Cardiac muscle cell (in vitro differentiated cells and primary cell): ENCODE results near the gene SKOR1. TPM values are rescaled to one million over a fixed set of nuclear protein-coding genes. Genes with fewer than 3 reads are reported as not detected.

Experiments
- DNase-seq, 2 donors: peaks; one replicate each; pipeline versions ENCODE4 v3.0.0 to v3.0.0-alpha.2; 2010 to 2017; ENCODE audit warnings: low read depth in 1 of 2, low spot score in 1 of 2
- H3K27ac ChIP-seq: fragments of 200-600 bp; sonication (generic); 2 replicates; pipeline ENCODE4 v1.5.1; 2016
- H3K27me3 ChIP-seq: fragments of 200-600 bp; sonication (generic); 2 replicates; pipeline ENCODE4 v1.6.0; 2016; ENCODE audit warnings: control low read depth
- H3K36me3 ChIP-seq: fragments of 200-600 bp; sonication (generic); 2 replicates; pipeline ENCODE4 v1.5.1; 2016; ENCODE audit warnings: control low read depth
- H3K4me1 ChIP-seq: fragments of 200-600 bp; sonication (generic); 2 replicates; pipeline ENCODE4 v1.8.1; 2017; ENCODE audit warnings: low read depth, mild to moderate bottlenecking, mixed run types
- H3K4me3 ChIP-seq: fragments of 200-600 bp; sonication (generic); 2 replicates; pipeline ENCODE4 v1.5.1; 2016; ENCODE audit warnings: mild to moderate bottlenecking
- H3K9me3 ChIP-seq: fragments of 200-600 bp; sonication (generic); 2 replicates; pipeline ENCODE4 v1.5.1; 2017; ENCODE audit warnings: low read depth, mild to moderate bottlenecking, control low read depth
- polyA plus RNA-seq: library from polyadenylated mRNA; unstranded; fragments of >200 nt; fragmentation: Nextera tagmentation; extraction: Ambion mirVana; gene quantifications from 2 replicates; pipeline ENCODE4 v1.2.1, GENCODE V29; 2016
- total RNA-seq: library from RNA; depleted of rRNA; stranded (reverse); fragments of >200 nt; gene quantifications from 2 replicates; pipeline ENCODE4 v1.2.3, GENCODE V29; 2016
- TF ChIP-seq, protein P1 (sequence below): IDR thresholded peaks from 2 replicates; pipeline ENCODE4 v1.5.1; 2012; ENCODE audit warnings: low read depth, mild to moderate bottlenecking, low read length

Gene SKOR1
- total and polyA plus RNA-seq, 2 experiments from 2014 or later: 1.1 TPM; not detected in 1

DNA sequence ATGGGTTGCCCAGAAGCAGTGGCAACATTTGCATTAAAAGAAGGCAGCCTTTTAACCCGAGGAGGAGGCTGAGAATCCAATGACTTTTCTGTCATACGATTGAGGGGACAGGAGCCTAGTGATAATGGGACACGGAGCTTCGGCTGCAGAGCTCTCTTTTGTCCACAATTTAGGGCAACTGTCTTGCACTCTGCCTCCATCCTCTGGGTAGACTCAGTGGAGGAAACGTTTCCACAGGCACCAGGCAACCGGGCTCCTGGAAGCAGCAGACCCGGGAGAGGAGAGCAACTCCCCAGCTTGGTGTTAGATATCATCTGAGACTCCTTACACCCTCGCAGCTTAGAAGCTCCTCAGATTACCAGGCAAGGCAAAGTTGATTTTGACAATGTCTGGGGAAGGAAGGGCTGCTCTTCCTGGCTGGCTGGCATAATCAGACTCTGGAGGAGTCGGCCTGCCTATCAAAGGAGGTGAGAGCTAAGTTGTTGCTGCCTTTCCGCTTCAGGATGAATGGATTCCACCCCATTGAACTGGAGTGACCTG, 58.0 kb downstream of the SKOR1 start:
- Histone ChIP-seq H3K9me3 (no peaks in the 10 kb centered on the region), H3K27ac (peak overlapping the region; percentile 15), H3K36me3 (no peaks in the 10 kb centered on the region), H3K4me3 (no peak overlapping the region), H3K27me3 (no peaks in the 10 kb centered on the region), H3K4me1 (peaks cover 4% of the 10 kb centered on the region)
- TF ChIP-seq, protein P1, sequence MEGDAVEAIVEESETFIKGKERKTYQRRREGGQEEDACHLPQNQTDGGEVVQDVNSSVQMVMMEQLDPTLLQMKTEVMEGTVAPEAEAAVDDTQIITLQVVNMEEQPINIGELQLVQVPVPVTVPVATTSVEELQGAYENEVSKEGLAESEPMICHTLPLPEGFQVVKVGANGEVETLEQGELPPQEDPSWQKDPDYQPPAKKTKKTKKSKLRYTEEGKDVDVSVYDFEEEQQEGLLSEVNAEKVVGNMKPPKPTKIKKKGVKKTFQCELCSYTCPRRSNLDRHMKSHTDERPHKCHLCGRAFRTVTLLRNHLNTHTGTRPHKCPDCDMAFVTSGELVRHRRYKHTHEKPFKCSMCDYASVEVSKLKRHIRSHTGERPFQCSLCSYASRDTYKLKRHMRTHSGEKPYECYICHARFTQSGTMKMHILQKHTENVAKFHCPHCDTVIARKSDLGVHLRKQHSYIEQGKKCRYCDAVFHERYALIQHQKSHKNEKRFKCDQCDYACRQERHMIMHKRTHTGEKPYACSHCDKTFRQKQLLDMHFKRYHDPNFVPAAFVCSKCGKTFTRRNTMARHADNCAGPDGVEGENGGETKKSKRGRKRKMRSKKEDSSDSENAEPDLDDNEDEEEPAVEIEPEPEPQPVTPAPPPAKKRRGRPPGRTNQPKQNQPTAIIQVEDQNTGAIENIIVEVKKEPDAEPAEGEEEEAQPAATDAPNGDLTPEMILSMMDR: no peak
- DNase-seq: peak; percentile 18

DNA sequence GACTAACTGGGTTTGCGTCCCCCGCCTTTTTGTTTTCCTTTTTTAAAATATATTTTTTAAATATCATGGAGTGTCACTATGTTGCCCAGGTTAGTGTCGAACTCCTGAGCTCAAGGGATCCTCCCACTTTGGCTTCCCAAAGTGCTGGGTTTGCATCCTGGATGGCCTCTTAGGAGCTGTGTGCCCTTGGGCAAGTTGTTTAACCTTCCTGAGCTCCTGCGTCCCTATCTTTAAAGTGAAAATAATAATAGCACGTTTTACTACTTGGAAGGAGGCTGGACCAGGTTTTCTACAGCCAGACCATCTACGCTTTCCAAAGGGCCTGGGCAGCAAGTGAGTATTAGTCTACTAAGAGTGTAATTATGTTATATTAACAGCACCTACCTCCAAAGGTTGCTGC, 58.7 kb downstream of the SKOR1 start:
- peaks cover 4% of the 10 kb centered on the region for H3K4me1 ChIP-seq
- no peaks in the 10 kb centered on the region for H3K36me3 ChIP-seq
- peak overlapping the region; percentile 71 for H3K27ac ChIP-seq
- H3K27me3 ChIP-seq: no peaks in the 10 kb centered on the region
- no peaks in the 10 kb centered on the region for H3K9me3 ChIP-seq
- TF ChIP-seq, protein P1: no peak
- DNase-seq: no peak
- H3K4me3 ChIP-seq: no peak overlapping the region

Other genes starting within 250 kb of the SKOR1 start
- not detected in 2 replicates for gene RNU6-1, start 14.5 kb downstream of the SKOR1 start, total RNA-seq
- gene RNU6-1, start 14.5 kb downstream of the SKOR1 start, polyA plus RNA-seq: not detected in 2 replicates
- 13.1 and 29.0 TPM in 2 replicates for gene PIAS1, start 228.8 kb downstream of the SKOR1 start, total RNA-seq
- gene PIAS1, start 228.8 kb downstream of the SKOR1 start, polyA plus RNA-seq: 44.3 and 72.9 TPM in 2 replicates